A549 (cell line): ENCODE data around the gene PTPRD. TPM values are rescaled to one million over a fixed set of nuclear protein-coding genes. Genes with fewer than 3 reads are reported as not detected.

Source experiments
- ATAC-seq, 2 experiments: fragments of 200-7000 bp in 1 of 2; fragments of >200 bp in 1 of 2; cut with Nextera tagmentation in 1 of 2; cut with Tn5 transposase in 1 of 2; 3 replicates each; pipeline versions ENCODE4 v1.8.0 to v1.9.1; 2018 to 2020; ENCODE audit warnings: mild to moderate bottlenecking in 1 of 2, moderate library complexity in 1 of 2
- CTCF ChIA-PET: fragments of 300-600 bp; sonication (Branson Sonifier 250); formaldehyde crosslinking; extraction: SDS; loops from one replicate; lab custom pipeline; 2021; ENCODE audit warnings: antibody characterized with exemption, inconsistent platforms; lab: Yijun Ruan, JAX
- POLR2A ChIA-PET: fragments of 350-600 bp; formaldehyde crosslinking; extraction: SDS; loops from one replicate; lab custom pipeline; 2021; ENCODE audit warnings: antibody characterized with exemption, inconsistent platforms; lab: Yijun Ruan, JAX
- DNase-seq, 2 experiments: peaks; one replicate each; pipeline versions ENCODE4 v3.0.0 to v3.0.0-alpha.2; 2011 to 2016; ENCODE audit warnings: low read depth in 1 of 2, low spot score in 1 of 2
- FAIRE-seq: peaks from 2 replicates; lab custom pipeline; 2011; peaks lifted over from hg19 to GRCh38; lab: Jason Lieb, UNC
- H3K27ac ChIP-seq, 2 experiments: fragments of >200 bp; sonication (Bioruptor Twin); formaldehyde crosslinking; 3 replicates each; pipeline ENCODE4 v1.5.1; 2016 to 2017
- H3K4me1 ChIP-seq: fragments of >200 bp; sonication (Bioruptor Twin); formaldehyde crosslinking; 3 replicates; pipeline ENCODE4 v1.6.1; 2016
- H3K4me2 ChIP-seq: fragments of >200 bp; sonication (Bioruptor Twin); formaldehyde crosslinking; 3 replicates; pipeline ENCODE4 v1.6.1; 2016
- H3K4me3 ChIP-seq: fragments of >200 bp; sonication (Bioruptor Twin); formaldehyde crosslinking; 3 replicates; pipeline ENCODE4 v1.5.1; 2016
- H3K9me3 ChIP-seq: fragments of >200 bp; sonication (Bioruptor Twin); formaldehyde crosslinking; 3 replicates; pipeline ENCODE4 v1.6.1; 2016
- BHLHE40 ChIP-seq: IDR thresholded peaks from 2 replicates; pipeline ENCODE4 v1.6.1; 2012; ENCODE audit warnings: low read depth, low read length, inconsistent platforms
- ESRRA ChIP-seq: fragments of 150-350 bp; IDR thresholded peaks from 2 replicates; pipeline ENCODE4 v1.6.1; 2014; ENCODE audit warnings: mild to moderate bottlenecking, low read length, borderline replicate concordance
- FOSL2 ChIP-seq, 2 experiments: fragments of 450-650 bp in 1 of 2; fragments of >200 bp in 1 of 2; sonication (Bioruptor Twin) in 1 of 2; formaldehyde crosslinking; IDR thresholded peaks; 2 replicates each; pipeline versions ENCODE4 v1.5.0 to v1.6.1; 2016 to 2020; ENCODE audit warnings: mild to moderate bottlenecking in 1 of 2, moderate library complexity in 1 of 2
- FOXS1 ChIP-seq: fragments of 250-450 bp; sonication (Bioruptor Pico); IDR thresholded peaks from 2 replicates; pipeline ENCODE4 v1.5.0; 2020; ENCODE audit warnings: mild to moderate bottlenecking, moderate library complexity
- HEYL ChIP-seq: fragments of 250-450 bp; sonication (Bioruptor Pico); IDR thresholded peaks from 2 replicates; pipeline ENCODE4 v1.8.0; 2021; ENCODE audit warnings: mild to moderate bottlenecking, moderate library complexity
- HOXA7 ChIP-seq: fragments of 250-450 bp; sonication (Bioruptor Pico); IDR thresholded peaks from 2 replicates; pipeline ENCODE4 v1.5.0; 2020; ENCODE audit warnings: mild to moderate bottlenecking, moderate library complexity
- HOXB13 ChIP-seq: fragments of 250-450 bp; sonication (Bioruptor Pico); IDR thresholded peaks from 2 replicates; pipeline ENCODE4 v1.5.0; 2020; ENCODE audit warnings: low read depth, mild to moderate bottlenecking, moderate library complexity
- HOXB5 ChIP-seq: fragments of 250-450 bp; sonication (Bioruptor Pico); IDR thresholded peaks from 2 replicates; pipeline ENCODE4 v1.5.0; 2020; ENCODE audit warnings: mild to moderate bottlenecking, moderate library complexity
- KDM1A ChIP-seq: fragments of 200-600 bp; sonication (generic); IDR thresholded peaks from 2 replicates; pipeline ENCODE4 v1.6.1; 2016; ENCODE audit warnings: low read depth, mild to moderate bottlenecking
- KDM5A ChIP-seq: fragments of 200-600 bp; sonication (generic); IDR thresholded peaks from 2 replicates; pipeline ENCODE4 v1.6.1; 2016; ENCODE audit warnings: antibody characterized with exemption, mild to moderate bottlenecking
- MAZ ChIP-seq: fragments of 150-350 bp; IDR thresholded peaks from 2 replicates; pipeline ENCODE4 v1.6.1; 2014; ENCODE audit warnings: antibody characterized with exemption, low read depth, low read length, borderline replicate concordance
- MYC ChIP-seq: IDR thresholded peaks from 2 replicates; pipeline ENCODE4 v1.6.1; 2012; ENCODE audit warnings: mild to moderate bottlenecking, inconsistent platforms, low read length, improper control_type of control experiment, borderline replicate concordance
- NPAS2 ChIP-seq: fragments of 250-450 bp; sonication (Bioruptor Pico); IDR thresholded peaks from 2 replicates; pipeline ENCODE4 v1.8.0; 2022; ENCODE audit warnings: mild to moderate bottlenecking, moderate library complexity, borderline replicate concordance
- PHF8 ChIP-seq: fragments of 200-600 bp; sonication (generic); IDR thresholded peaks from 2 replicates; pipeline ENCODE4 v1.6.1; 2016; ENCODE audit warnings: low read depth, mild to moderate bottlenecking, antibody characterized with exemption, moderate library complexity, borderline replicate concordance
- POLR2AphosphoS2 ChIP-seq: conservative IDR thresholded peaks from 2 replicates; pipeline ENCODE4 v1.6.1; 2012; ENCODE audit warnings: low read length, improper control_type of control experiment, inconsistent platforms
- RARB ChIP-seq: fragments of 250-450 bp; sonication (Bioruptor Pico); IDR thresholded peaks from 2 replicates; pipeline ENCODE4 v1.8.0; 2021; ENCODE audit warnings: mild to moderate bottlenecking, moderate library complexity
- SREBF2 ChIP-seq: fragments of 450-650 bp; IDR thresholded peaks from 2 replicates; pipeline ENCODE4 v1.6.1; 2014; ENCODE audit warnings: mild to moderate bottlenecking, moderate library complexity
- TFCP2L1 ChIP-seq: fragments of 250-450 bp; sonication (Bioruptor Pico); IDR thresholded peaks from 2 replicates; pipeline ENCODE4 v1.5.0; 2021; ENCODE audit warnings: mild to moderate bottlenecking
- TP53 ChIP-seq: fragments of 250-450 bp; sonication (Bioruptor Pico); IDR thresholded peaks from 2 replicates; pipeline ENCODE4 v1.5.0; 2021; ENCODE audit warnings: mild to moderate bottlenecking, moderate library complexity
- ZC3H11A ChIP-seq: fragments of 450-650 bp; IDR thresholded peaks from 2 replicates; pipeline ENCODE4 v1.6.1; 2014; ENCODE audit warnings: antibody characterized with exemption, mild to moderate bottlenecking
- ZSCAN20 ChIP-seq: fragments of 250-450 bp; sonication (Bioruptor Pico); IDR thresholded peaks from 2 replicates; pipeline ENCODE4 v1.8.0; 2022; ENCODE audit warnings: mild to moderate bottlenecking, moderate library complexity
- WGBS: methylation state at CpG from one replicate; pipeline ENCODE4 v1.1.6; 2017; ENCODE audit errors: missing lambda C conversion rate; 5-methylcytosine and 5-hydroxymethylcytosine counted together
- polyA plus RNA-seq, 4 experiments: library from polyadenylated mRNA; depleted of rRNA in 3 of 4; stranded (reverse); fragments of >200 nt; fragmentation: RNase III in 1 of 4; extraction: RNeasy Plus Mini Kit Qiagen cat#74134 plus additional on column Dnase treatment in 1 of 4; gene quantifications; 2 replicates in 3 of 4; 3 replicates in 1 of 4; pipeline ENCODE4 v1.2.3, GENCODE V29; 2011 to 2017
- TF ChIP-seq, protein P1 (sequence below): fragments of 250-450 bp; sonication (Bioruptor Pico); IDR thresholded peaks from 2 replicates; pipeline ENCODE4 v1.5.0; 2021; ENCODE audit warnings: mild to moderate bottlenecking, moderate library complexity, borderline replicate concordance
- TF ChIP-seq, protein P2 (sequence below): fragments of 150-350 bp; IDR thresholded peaks from 2 replicates; pipeline ENCODE4 v1.6.1; 2014; ENCODE audit warnings: low read depth, mild to moderate bottlenecking, low read length
- TF ChIP-seq, protein P3 (sequence below): fragments of 250-450 bp; sonication (Bioruptor Pico); IDR thresholded peaks from 2 replicates; pipeline ENCODE4 v1.5.0; 2020; ENCODE audit warnings: low read depth, mild to moderate bottlenecking, moderate library complexity
- TF ChIP-seq, protein P4 (sequence below): IDR thresholded peaks from 2 replicates; pipeline ENCODE4 v1.6.1; 2012; ENCODE audit warnings: low read depth, borderline replicate concordance

PTPRD gene
- polyA plus RNA-seq, 2 of the 4 experiments (the other 2 are of a cell fraction), result 0.39 to 1.3 TPM

DNA sequence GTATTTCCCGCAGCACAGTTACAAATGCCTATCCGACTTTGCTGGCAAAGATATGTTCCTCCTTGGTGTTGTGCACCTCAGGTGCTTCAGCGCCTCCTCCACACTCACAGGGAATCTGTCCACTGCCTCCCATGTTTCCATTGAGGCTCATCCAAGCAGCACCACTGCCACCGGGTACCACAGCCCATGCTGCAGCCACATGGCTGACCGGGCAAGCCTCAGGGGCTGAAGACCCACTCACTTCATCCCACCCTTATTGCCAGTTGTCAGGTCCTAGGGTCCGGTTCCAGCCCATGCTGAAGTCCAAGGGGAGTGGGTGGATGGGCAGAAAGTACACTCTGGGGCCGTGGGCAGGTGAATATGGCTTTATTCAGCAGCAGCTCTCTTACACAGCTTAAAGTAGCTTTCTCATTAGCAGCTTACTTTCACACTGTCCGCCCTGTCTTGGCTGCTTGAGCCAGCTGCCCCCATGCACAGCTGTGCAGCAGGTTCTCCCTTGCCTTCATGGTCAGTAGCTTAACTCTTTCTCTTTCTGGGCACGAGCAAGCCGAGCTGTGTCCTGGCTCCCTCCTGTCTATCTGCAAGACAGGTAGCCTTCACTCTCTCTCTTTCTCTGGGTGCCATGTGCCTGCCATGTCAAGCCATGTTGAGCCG, 1052.3 kb downstream of the PTPRD start:
- ATAC-seq (no peak), DNase-seq (no peak), FAIRE-seq (no peak)
- 8% methylated on average over 11 of the region's 11 CpGs for WGBS
- Histone ChIP-seq H3K4me1 (no peaks in the 10 kb centered on the region), H3K9me3 (peaks cover 4% of the 10 kb centered on the region; the same call in 1 of the 3 replicates), H3K4me2 (no peak overlapping the region), H3K27ac (no peak overlapping the region), H3K4me3 (no peak overlapping the region)
- ChIA-PET CTCF (no interaction called here), POLR2A (no interaction called here)
- TF ChIP-seq HOXB5 (no peak), TFCP2L1 (CRISPR knock-in tag) (no peak), HOXB13 (CRISPR knock-in tag) (no peak), SREBF2 (no peak), KDM1A (no peak), KDM5A (no peak), HEYL (CRISPR knock-in tag) (no peak), POLR2AphosphoS2 (no peak)

DNA sequence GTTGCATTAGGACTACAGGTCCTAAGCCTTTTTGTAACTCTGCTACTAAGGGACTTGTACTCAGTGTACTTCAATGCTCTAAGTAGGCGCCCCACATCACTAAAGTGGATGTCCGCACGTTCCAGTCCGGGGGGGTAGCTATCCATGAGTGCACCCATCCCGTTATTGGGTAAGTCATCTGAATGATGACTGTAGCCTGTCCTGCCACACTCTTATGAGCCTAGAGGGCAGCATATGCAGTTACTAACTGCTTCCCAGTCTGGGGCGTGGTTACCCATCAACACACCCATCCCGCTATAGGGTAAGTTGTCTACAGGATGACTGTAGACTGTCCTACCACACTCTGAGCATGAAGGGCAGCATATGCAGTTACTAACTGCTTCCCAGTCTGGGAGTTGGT, 1053.9 kb downstream of the PTPRD start:
- no peak for FAIRE-seq
- POLR2A ChIA-PET, result no interaction called here

More for the DNA sequence above, 1053.9 kb downstream of the PTPRD start:
- no peaks in the 10 kb centered on the region for H3K4me1 ChIP-seq
- H3K9me3 ChIP-seq, result peaks cover 4% of the 10 kb centered on the region; the same call in 1 of the 3 replicates
- no peak overlapping the region for H3K4me3 ChIP-seq
- CTCF ChIA-PET, result no interaction called here
- DNase-seq, result no peak
- TF ChIP-seq, protein P1, sequence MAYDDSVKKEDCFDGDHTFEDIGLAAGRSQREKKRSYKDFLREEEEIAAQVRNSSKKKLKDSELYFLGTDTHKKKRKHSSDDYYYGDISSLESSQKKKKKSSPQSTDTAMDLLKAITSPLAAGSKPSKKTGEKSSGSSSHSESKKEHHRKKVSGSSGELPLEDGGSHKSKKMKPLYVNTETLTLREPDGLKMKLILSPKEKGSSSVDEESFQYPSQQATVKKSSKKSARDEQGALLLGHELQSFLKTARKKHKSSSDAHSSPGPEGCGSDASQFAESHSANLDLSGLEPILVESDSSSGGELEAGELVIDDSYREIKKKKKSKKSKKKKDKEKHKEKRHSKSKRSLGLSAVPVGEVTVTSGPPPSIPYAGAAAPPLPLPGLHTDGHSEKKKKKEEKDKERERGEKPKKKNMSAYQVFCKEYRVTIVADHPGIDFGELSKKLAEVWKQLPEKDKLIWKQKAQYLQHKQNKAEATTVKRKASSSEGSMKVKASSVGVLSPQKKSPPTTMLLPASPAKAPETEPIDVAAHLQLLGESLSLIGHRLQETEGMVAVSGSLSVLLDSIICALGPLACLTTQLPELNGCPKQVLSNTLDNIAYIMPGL (CRISPR knock-in tag), result no peak
- TF ChIP-seq ZC3H11A (no peak), KDM5A (no peak), BHLHE40 (no peak), ZSCAN20 (CRISPR knock-in tag) (no peak), HOXA7 (no peak), FOSL2 (IDR thresholded peaks at IDR 0.05) (no peak), FOSL2 (CRISPR knock-in tag; IDR thresholded peaks at IDR 0.05) (no peak), RARB (CRISPR knock-in tag) (no peak), MAZ (no peak), TFCP2L1 (CRISPR knock-in tag) (no peak), TP53 (CRISPR knock-in tag) (no peak), PHF8 (no peak), MYC (no peak), ESRRA (no peak), FOXS1 (no peak), NPAS2 (CRISPR knock-in tag) (no peak)
- TF ChIP-seq, protein P2, sequence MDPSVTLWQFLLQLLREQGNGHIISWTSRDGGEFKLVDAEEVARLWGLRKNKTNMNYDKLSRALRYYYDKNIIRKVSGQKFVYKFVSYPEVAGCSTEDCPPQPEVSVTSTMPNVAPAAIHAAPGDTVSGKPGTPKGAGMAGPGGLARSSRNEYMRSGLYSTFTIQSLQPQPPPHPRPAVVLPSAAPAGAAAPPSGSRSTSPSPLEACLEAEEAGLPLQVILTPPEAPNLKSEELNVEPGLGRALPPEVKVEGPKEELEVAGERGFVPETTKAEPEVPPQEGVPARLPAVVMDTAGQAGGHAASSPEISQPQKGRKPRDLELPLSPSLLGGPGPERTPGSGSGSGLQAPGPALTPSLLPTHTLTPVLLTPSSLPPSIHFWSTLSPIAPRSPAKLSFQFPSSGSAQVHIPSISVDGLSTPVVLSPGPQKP, result no peak
- TF ChIP-seq, protein P3, sequence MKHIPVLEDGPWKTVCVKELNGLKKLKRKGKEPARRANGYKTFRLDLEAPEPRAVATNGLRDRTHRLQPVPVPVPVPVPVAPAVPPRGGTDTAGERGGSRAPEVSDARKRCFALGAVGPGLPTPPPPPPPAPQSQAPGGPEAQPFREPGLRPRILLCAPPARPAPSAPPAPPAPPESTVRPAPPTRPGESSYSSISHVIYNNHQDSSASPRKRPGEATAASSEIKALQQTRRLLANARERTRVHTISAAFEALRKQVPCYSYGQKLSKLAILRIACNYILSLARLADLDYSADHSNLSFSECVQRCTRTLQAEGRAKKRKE (CRISPR knock-in tag), result no peak
- TF ChIP-seq, protein P4, sequence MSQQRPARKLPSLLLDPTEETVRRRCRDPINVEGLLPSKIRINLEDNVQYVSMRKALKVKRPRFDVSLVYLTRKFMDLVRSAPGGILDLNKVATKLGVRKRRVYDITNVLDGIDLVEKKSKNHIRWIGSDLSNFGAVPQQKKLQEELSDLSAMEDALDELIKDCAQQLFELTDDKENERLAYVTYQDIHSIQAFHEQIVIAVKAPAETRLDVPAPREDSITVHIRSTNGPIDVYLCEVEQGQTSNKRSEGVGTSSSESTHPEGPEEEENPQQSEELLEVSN, result no peak
- H3K4me2 ChIP-seq, result no peak overlapping the region
- 34% methylated on average over 7 of the region's 7 CpGs for WGBS
- H3K27ac ChIP-seq, result no peak overlapping the region
- no peak for ATAC-seq
